HFFc6 (cell line): ENCODE results near the gene ALG12. TPM values are rescaled to one million over a fixed set of nuclear protein-coding genes. Genes with fewer than 3 reads are reported as not detected.

Source experiments
- DNase-seq: peaks from one replicate; pipeline ENCODE4 v3.0.0-alpha.2; 2018
- H3K27ac Mint-ChIP-seq: 2 replicates; pipeline ENCODE4 v1.8.0; 2020; ENCODE audit warnings: mild to moderate bottlenecking, mixed read lengths
- H3K27me3 Mint-ChIP-seq: 2 replicates; pipeline ENCODE4 v1.8.0; 2021; ENCODE audit warnings: mild to moderate bottlenecking, moderate library complexity, mixed read lengths; ENCODE audit not compliant: insufficient read depth
- H3K36me3 Mint-ChIP-seq: 2 replicates; pipeline ENCODE4 v1.8.0; 2021; ENCODE audit warnings: low read depth, mixed read lengths
- H3K4me1 Mint-ChIP-seq: 2 replicates; pipeline ENCODE4 v1.8.0; 2020; ENCODE audit warnings: low read depth, mixed read lengths
- H3K4me3 Mint-ChIP-seq: 2 replicates; pipeline ENCODE4 v1.8.0; 2020; ENCODE audit warnings: mild to moderate bottlenecking, moderate library complexity, mixed read lengths
- H3K9me3 Mint-ChIP-seq: 2 replicates; pipeline ENCODE4 v1.8.0; 2020; ENCODE audit warnings: mild to moderate bottlenecking, mixed read lengths
- total RNA-seq, 6 experiments: library from RNA; stranded (reverse); fragmentation: NEBNext Ultra II Directional; extraction: Animal tissue kit (Norgen Biotek cat#: 25700); gene quantifications; 2 replicates in 1 of 6; 3 replicates in 5 of 6; pipeline ENCODE4 v1.2.3, GENCODE V29; 2021
- TF ChIP-seq, protein P1 (sequence below): fragments of 200-600 bp; sonication (generic); IDR thresholded peaks from 2 replicates; pipeline ENCODE4 v1.5.0; 2021; ENCODE audit warnings: antibody characterized with exemption, mild to moderate bottlenecking

Gene ALG12
- total RNA-seq, 6 experiments from 2014 or later: 17.2 to 25.1 (median 20.2) TPM

DNA sequence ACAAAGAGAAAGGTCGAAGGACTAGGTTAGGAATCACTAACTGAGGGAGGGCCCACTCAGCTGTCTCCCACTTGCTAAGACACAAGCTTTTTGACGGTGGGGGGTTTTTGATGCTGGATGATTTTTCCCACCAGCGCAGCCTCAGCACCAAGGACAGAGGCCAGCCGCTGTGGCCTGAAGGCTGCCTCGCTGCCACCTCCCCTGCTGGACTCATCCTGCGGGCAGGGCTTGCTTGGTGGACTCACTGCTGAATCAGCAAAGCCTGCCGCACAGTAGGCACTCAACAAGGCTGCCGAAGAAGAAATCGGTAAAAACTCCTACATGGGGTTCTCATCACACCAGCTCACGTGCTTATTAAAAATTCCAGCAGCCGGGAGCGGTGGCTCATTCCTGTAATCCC, 2.6 kb downstream of the ALG12 start:
- Mint-ChIP-seq H3K4me3 (no peak overlapping the region), H3K4me1 (peaks cover 10% of the 10 kb centered on the region; the same call in 1 of the 2 replicates), H3K27me3 (no peaks in the 10 kb centered on the region; the same call in none of the 2 replicates), H3K9me3 (no peaks in the 10 kb centered on the region), H3K27ac (no peak overlapping the region), H3K36me3 (peaks cover 5% of the 10 kb centered on the region; the same call in 1 of the 2 replicates)
- TF ChIP-seq, protein P1, sequence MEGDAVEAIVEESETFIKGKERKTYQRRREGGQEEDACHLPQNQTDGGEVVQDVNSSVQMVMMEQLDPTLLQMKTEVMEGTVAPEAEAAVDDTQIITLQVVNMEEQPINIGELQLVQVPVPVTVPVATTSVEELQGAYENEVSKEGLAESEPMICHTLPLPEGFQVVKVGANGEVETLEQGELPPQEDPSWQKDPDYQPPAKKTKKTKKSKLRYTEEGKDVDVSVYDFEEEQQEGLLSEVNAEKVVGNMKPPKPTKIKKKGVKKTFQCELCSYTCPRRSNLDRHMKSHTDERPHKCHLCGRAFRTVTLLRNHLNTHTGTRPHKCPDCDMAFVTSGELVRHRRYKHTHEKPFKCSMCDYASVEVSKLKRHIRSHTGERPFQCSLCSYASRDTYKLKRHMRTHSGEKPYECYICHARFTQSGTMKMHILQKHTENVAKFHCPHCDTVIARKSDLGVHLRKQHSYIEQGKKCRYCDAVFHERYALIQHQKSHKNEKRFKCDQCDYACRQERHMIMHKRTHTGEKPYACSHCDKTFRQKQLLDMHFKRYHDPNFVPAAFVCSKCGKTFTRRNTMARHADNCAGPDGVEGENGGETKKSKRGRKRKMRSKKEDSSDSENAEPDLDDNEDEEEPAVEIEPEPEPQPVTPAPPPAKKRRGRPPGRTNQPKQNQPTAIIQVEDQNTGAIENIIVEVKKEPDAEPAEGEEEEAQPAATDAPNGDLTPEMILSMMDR: no peak
- DNase-seq: no peak

DNA sequence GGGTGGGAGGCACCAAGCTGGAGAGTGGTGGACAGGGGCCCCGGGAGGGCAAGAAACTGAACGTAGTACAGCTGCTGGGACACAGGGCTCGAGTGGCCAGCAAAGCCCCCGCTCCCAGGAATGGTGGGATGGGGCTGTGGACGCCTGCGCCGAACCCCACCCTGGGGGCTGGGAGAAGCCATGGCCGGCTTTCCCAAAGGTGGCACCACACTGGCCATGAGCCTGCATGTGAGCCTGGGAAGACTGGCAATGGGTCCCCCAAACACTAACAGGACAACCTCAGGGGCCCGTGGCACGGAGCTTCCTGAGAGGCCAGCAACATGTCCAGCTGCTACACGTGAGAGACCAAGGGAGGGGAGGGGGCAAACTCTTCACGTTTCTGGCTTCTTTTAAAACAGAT, 4.0 kb downstream of the ALG12 start:
- Mint-ChIP-seq H3K4me3 (no peak overlapping the region), H3K36me3 (peaks cover 5% of the 10 kb centered on the region; the same call in 1 of the 2 replicates)

DNA sequence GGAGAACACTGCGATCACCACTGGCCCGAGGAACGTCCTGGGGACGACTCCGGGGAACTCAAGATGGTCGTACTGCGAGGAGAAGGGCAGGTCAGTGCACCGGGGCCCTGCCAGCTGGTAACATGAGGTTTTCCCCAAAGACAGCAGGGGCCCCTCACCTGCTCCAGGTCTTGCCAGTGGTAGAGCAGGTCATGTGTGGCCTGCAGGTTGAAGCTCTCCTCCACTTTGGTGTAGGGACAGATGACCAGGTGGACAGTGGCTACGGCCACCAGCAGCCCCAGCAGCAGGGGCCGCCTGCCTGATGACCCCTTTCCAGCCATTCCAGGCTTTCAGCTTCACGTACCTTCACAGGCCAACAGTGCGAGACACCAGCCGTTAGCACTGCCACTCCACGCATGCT, 4.8 kb downstream of the ALG12 start:
- H3K9me3 Mint-ChIP-seq: no peaks in the 10 kb centered on the region
- H3K27me3 Mint-ChIP-seq: no peaks in the 10 kb centered on the region; the same call in none of the 2 replicates
- TF ChIP-seq, protein P1: no peak
- DNase-seq: no peak
- no peak overlapping the region for H3K27ac Mint-ChIP-seq
- H3K36me3 Mint-ChIP-seq: peaks cover 5% of the 10 kb centered on the region; the same call in 1 of the 2 replicates
- no peak overlapping the region for H3K4me3 Mint-ChIP-seq
- H3K4me1 Mint-ChIP-seq: no peaks in the 10 kb centered on the region

More for the DNA sequence above, 4.0 kb downstream of the ALG12 start:
- no peaks in the 10 kb centered on the region for H3K4me1 Mint-ChIP-seq
- no peak overlapping the region for H3K27ac Mint-ChIP-seq
- DNase-seq: no peak
- TF ChIP-seq, protein P1: no peak
- no peaks in the 10 kb centered on the region; the same call in none of the 2 replicates for H3K27me3 Mint-ChIP-seq
- H3K9me3 Mint-ChIP-seq: no peaks in the 10 kb centered on the region

DNA sequence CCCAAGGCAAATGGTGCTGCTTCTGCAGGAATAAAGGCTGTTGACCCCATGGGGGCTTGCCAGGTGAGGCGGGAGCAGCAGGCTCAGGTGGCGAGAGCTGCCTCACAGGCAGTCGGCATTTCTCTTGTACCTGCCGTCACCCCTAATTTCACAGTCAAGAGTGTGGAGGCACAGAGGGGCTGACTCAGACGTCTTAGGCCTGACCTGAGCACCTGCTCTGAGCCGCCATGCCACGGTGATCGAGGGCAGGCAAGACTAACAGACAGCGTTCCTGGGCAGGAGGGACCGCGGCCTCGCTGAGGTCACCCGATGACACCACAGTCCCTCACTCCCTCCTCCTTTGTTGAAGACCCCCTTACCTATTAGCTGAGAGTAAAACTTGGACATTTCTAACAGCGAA, 5.2 kb downstream of the ALG12 start:
- Mint-ChIP-seq H3K9me3 (no peaks in the 10 kb centered on the region), H3K27me3 (no peaks in the 10 kb centered on the region; the same call in none of the 2 replicates), H3K4me3 (no peak overlapping the region), H3K36me3 (peaks cover 5% of the 10 kb centered on the region; the same call in 1 of the 2 replicates), H3K27ac (no peak overlapping the region), H3K4me1 (no peaks in the 10 kb centered on the region)
- no peak for DNase-seq
- TF ChIP-seq, protein P1: no peak

DNA sequence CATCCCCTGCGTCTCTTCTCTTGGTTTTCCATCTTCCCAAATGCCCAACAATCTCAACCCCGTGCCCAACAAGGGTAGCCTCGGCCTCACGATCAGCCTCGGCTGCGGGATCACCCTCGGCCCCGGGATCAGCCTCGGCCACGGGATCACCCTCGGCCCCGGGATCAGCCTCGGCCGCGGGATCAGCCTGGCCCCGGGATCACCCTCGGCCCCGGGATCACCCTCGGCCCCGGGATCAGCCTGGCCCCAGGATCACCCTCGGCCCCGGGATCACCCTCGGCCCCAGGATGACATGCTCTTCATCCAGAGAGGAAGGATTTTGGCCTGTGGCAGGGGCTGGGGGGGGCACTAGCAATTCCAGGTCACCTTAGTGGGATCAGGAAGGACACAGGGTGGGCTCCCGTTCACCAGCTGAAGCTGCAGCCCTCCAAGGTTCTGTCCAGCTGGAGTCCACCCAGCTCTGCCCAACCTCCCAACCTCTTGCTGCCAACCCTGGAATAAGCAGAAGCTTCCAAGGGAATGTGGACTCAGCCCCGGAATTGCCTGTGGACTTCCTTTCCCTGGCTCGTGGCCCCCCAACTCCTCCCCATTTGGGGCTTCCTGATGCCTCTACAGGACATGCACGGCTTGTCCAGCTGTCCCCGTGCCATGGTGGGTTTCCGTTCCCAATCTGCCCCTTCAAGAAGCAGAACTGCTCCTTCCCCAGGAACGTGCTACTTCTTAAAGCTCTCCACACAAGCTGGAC, 6.2 kb downstream of the ALG12 start:
- Mint-ChIP-seq H3K36me3 (peaks cover 11% of the 10 kb centered on the region), H3K9me3 (no peaks in the 10 kb centered on the region), H3K27me3 (no peaks in the 10 kb centered on the region; the same call in none of the 2 replicates), H3K27ac (no peak overlapping the region), H3K4me1 (no peaks in the 10 kb centered on the region), H3K4me3 (no peak overlapping the region)
- TF ChIP-seq, protein P1: no peak
- no peak for DNase-seq
